Activated T-helper 2 cell treated with anti-CD3 and anti-CD28 coated beads, Interferon-gamma antibody, Interleukin-2, Interleukin-4, amounts not matched to agents 10 μg/mL and 5 μg/mL and 100 μg/mL, durations not matched to agents 14 hours and 24 hours and 36 hours (primary cell): ENCODE data around the gene ZNF723. TPM values are rescaled to one million over a fixed set of nuclear protein-coding genes. Genes with fewer than 3 reads are reported as not detected.
"Not testable (repeated sequence)": the region's sequence is repeated elsewhere in the genome, so short reads cannot be mapped to it uniquely, and the experiment has no call there.

ENCODE experiments used
- DNase-seq: peaks from one replicate; pipeline ENCODE4 v3.0.0; 2021; ENCODE audit warnings: low spot score
- H3K27ac Mint-ChIP-seq: one replicate; pipeline ENCODE4 v1.8.0; 2021; ENCODE audit warnings: mixed read lengths
- H3K27me3 Mint-ChIP-seq: one replicate; pipeline ENCODE4 v1.8.0; 2021; ENCODE audit warnings: low read depth, mixed read lengths
- H3K36me3 Mint-ChIP-seq: one replicate; pipeline ENCODE4 v1.8.0; 2021; ENCODE audit warnings: low read depth, mixed read lengths
- H3K4me1 Mint-ChIP-seq: one replicate; pipeline ENCODE4 v1.8.0; 2021; ENCODE audit warnings: low read depth, mixed read lengths
- H3K4me3 Mint-ChIP-seq: one replicate; pipeline ENCODE4 v1.8.0; 2021; ENCODE audit warnings: low read depth, mild to moderate bottlenecking, moderate library complexity, mixed read lengths
- H3K9me3 Mint-ChIP-seq: one replicate; pipeline ENCODE4 v1.8.0; 2021; ENCODE audit warnings: mixed read lengths
- intact Hi-C: fragments of 100-400 bp; cut with micrococcal nuclease; formaldehyde crosslinking; loops from one replicate; pipeline ENCODE4 v1.15.1; 2023
- total RNA-seq: library from RNA; stranded (reverse); gene quantifications from 2 replicates; pipeline ENCODE4 v1.2.3, GENCODE V29; 2022

Gene ZNF723
- total RNA-seq: not detected in 2 replicates

DNA sequence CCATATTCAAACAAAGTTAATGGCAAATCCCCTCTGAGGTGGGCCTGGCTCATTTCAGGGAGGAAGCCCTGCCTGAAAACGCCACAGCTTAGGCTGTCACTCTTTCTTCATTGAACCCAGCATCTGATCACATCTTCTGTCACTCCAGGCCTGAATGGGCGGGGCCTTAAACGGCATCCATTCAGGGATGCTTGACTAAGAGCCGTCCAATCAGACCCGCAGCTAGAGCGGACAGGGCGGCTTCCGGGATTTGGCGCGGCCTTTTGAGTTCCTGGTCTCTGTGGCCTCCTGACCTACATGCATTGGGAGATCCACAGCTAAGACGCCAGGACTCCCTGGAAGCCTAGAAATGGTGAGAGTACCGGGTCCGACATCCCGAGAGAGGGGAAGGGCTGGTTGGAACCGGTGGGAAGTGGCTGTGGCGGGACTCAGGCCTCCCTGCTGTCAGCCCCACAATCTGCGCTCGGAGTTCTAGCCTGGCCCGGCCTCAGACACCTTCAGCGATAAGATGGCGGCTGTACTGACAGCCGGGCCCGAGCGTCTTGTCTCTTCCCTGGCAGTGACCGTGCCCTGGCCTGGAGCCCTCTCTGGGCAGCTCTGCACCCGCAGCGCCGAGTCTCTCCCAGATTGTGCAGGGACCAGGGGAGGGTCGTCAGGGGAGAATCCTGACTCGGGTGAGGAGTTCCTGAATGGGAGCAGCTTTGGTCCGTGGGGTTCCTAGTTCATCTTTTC is at the start of gene ZNF723:
TSS of gene ZNF723 (plus strand) at position 261 of the 732 bp plus-strand sequence. CDS start at position 350, 89 bp downstream.
- Mint-ChIP-seq H3K9me3 (peaks cover 43% of the 10 kb centered on the region), H3K4me1 (no peaks in the 10 kb centered on the region), H3K27me3 (no peaks in the 10 kb centered on the region), H3K27ac (no peak within 1 kb of the TSS), H3K4me3 (no peak within 1 kb of the TSS), H3K36me3 (no peaks in the 10 kb centered on the region)
- intact Hi-C loops: no loop called here
- DNase-seq: no peak

GRCh38 chr19:22783651-22784410 is 48.3 kb upstream of the ZNF723 start, which contains the start of gene ZNF99:
ZNF99 (minus strand) TSS chr19:22784151; CDS start chr19:22784016, 135 bp downstream.
- no peak for DNase-seq
- Mint-ChIP-seq H3K27ac (no peak within 1 kb of the TSS), H3K9me3 (peaks cover 34% of the 10 kb centered on the region), H3K4me3 (no peak within 1 kb of the TSS), H3K36me3 (no peaks in the 10 kb centered on the region), H3K4me1 (no peaks in the 10 kb centered on the region), H3K27me3 (no peaks in the 10 kb centered on the region)
- intact Hi-C loops: no loop called here

DNA sequence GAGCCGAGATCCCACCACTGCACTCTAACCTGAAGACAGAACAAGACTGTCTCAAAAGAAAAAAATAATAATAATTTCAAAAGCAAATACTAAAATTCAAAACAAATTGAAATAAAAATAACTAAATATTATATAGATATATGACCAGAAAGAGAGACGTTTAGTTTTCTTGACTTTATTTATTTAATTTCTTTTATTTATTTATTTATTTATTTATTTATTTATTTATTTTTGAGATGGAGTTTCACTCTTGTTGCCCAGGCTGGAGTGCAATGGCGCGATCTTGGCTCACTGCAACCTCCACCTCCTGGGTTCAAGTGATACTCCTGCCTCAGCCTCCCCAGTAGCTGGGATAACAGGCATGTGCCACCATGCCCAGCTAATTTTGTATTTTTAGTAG is 39.2 kb upstream of the ZNF723 start:
- H3K4me1 Mint-ChIP-seq, H3K27ac Mint-ChIP-seq, intact Hi-C loops, H3K4me3 Mint-ChIP-seq, H3K36me3 Mint-ChIP-seq, DNase-seq, H3K27me3 Mint-ChIP-seq: not testable (repeated sequence)
- H3K9me3 Mint-ChIP-seq: peaks cover 52% of the 10 kb centered on the region

DNA sequence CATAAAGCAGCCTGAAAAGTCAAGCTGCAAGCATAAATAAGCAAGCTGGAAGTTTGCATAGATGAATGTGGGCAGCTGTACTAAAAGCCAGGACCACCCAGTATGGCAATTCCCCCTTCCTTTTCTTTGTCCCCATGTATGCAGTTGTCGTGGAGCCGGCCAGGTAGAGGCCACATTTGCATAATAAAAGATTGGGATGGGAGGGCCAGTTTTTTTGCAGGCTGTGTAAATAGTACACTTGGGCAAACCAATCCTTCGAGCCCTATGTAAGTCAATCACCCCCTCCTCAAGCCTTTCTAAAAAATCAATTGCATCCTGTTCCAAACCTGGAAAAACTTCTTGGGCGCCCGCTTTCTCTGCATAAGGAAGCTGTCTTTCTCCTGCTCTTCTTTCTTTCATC is 35.1 kb upstream of the ZNF723 start:
- Mint-ChIP-seq H3K4me3 (no peak overlapping the region), H3K27ac (no peak overlapping the region), H3K36me3 (no peaks in the 10 kb centered on the region), H3K27me3 (no peaks in the 10 kb centered on the region), H3K9me3 (peaks cover 64% of the 10 kb centered on the region), H3K4me1 (no peaks in the 10 kb centered on the region)
- intact Hi-C loops: no loop called here
- DNase-seq: no peak

DNA sequence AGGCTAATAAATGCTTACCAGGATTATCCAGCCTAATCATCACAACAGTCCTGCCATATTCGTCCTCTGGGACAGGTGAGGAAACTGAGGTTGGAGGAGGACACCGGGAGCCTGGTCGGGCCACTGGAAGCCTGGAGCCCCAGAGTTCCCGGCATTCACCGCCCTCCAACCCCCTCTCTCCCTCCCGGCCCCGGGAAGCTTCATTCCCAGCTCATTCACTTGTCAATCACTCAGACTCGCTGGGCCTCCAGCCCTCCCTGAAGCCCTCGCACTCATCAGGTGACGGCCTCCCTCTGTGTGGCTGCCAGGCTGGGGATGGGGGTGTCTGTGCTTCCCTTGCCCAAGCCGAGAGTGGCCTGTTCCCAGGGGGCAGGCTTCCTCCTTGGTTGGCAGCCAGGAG is 25.7 kb upstream of the ZNF723 start:
- H3K27me3 Mint-ChIP-seq: no peaks in the 10 kb centered on the region
- intact Hi-C loops: no loop called here
- H3K4me3 Mint-ChIP-seq: no peak overlapping the region
- DNase-seq: no peak
- H3K4me1 Mint-ChIP-seq: no peaks in the 10 kb centered on the region
- peaks cover 37% of the 10 kb centered on the region for H3K9me3 Mint-ChIP-seq
- H3K36me3 Mint-ChIP-seq: no peaks in the 10 kb centered on the region
- no peak overlapping the region for H3K27ac Mint-ChIP-seq

DNA sequence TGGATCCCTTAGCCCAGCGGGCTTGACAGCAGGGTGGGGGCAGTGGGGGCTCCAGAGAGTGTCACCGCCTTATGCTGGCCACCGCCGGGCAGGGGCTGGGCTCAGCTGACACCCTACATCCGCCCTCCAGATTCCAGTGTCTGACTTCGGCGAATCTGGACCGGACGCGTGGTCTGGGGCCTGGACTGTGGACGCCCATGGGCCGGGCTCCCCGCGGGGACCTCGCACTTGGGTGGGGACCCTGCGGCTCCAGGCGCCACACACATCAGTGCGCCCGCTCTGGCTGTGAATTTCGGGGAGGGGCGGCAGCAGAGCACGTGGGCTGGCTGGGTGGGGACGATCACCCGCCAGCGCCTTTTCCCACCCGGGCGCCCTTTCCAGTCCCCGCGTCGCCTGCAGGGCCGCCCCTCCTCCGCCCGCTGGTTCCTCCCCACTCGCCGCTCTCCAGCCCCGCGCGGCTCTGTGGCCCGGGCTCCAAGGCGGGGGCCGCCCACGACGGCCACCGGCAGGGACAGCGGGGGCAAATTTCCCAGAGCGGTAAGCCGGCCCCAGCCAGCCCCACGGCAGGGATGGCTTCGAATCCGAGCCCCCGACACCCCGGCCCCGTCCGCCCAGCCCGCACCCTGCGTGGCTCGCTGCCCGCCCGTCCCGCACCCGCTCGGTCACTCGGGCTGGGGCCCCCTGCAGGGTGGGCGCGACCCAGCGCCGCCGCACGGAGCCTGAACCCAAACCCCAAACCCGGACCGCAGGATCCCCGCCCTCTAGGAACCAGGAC is 24.8 kb upstream of the ZNF723 start:
- DNase-seq: no peak
- Mint-ChIP-seq H3K4me3 (no peak overlapping the region), H3K4me1 (no peaks in the 10 kb centered on the region), H3K36me3 (no peaks in the 10 kb centered on the region), H3K27me3 (no peaks in the 10 kb centered on the region), H3K27ac (no peak overlapping the region), H3K9me3 (peaks cover 41% of the 10 kb centered on the region)
- intact Hi-C loops: no loop called here

GRCh38 chr19:22814124-22814523 is 18.0 kb upstream of the ZNF723 start:
- intact Hi-C loops: no loop called here
- peaks cover 86% of the 10 kb centered on the region for H3K9me3 Mint-ChIP-seq
- no peak overlapping the region for H3K27ac Mint-ChIP-seq
- no peaks in the 10 kb centered on the region for H3K36me3 Mint-ChIP-seq
- no peaks in the 10 kb centered on the region for H3K4me1 Mint-ChIP-seq
- DNase-seq: no peak
- no peaks in the 10 kb centered on the region for H3K27me3 Mint-ChIP-seq
- H3K4me3 Mint-ChIP-seq: no peak overlapping the region

DNA sequence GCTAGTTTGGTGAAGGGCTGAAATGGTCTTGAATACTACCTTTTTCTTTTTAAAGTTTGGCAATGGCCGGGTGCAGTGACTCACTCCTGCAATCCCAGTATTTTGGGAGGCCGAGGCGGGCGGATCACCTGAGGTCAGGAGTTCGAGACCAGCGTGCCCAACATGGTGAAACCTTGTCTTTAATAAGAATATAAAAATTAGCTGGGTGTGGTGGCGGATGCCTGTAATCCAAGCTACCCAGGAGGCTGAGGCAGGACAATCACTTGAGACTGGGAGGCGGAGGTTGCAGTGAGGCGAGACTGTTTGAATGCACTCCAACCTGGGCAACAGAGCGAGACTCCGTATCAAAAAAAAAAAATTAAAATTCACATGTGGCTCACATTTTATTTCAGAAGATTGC is 880 bp upstream of the ZNF723 start:
- no peaks in the 10 kb centered on the region for H3K36me3 Mint-ChIP-seq
- H3K27ac Mint-ChIP-seq: no peak overlapping the region
- no peaks in the 10 kb centered on the region for H3K4me1 Mint-ChIP-seq
- peaks cover 45% of the 10 kb centered on the region for H3K9me3 Mint-ChIP-seq
- H3K4me3 Mint-ChIP-seq: no peak overlapping the region
- no peaks in the 10 kb centered on the region for H3K27me3 Mint-ChIP-seq
- no peak for DNase-seq
- intact Hi-C loops: no loop called here

DNA sequence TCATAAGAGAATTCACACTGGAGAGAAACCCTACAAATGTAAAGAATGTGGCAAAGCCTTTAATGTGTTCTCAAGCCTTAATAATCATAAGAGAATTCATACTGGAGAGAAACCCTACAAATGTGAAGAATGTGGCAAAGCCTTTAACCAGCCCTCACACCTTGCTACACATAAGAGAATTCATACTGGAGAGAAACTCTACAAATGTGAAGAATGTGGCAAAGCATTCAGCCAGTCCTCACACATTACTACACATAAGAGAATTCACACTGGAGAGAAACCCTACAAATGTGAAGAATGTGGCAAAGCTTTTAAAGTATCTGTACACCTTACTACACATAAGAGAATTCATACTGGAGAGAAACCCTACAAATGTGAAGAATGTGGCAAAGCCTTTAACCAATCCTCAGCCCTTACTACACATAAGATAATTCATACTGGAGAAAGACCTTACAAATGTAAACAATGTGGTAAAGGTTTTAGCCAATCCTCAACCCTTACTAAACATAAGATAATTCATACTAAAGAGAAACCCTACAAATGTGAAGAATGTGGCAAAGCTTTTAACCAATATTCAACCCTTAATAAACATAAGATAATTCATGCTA is 25.7 kb downstream of the ZNF723 start:
- DNase-seq, H3K4me1 Mint-ChIP-seq, H3K36me3 Mint-ChIP-seq, H3K27ac Mint-ChIP-seq, H3K27me3 Mint-ChIP-seq, H3K4me3 Mint-ChIP-seq, intact Hi-C loops: not testable (repeated sequence)
- H3K9me3 Mint-ChIP-seq: peaks cover 51% of the 10 kb centered on the region

DNA sequence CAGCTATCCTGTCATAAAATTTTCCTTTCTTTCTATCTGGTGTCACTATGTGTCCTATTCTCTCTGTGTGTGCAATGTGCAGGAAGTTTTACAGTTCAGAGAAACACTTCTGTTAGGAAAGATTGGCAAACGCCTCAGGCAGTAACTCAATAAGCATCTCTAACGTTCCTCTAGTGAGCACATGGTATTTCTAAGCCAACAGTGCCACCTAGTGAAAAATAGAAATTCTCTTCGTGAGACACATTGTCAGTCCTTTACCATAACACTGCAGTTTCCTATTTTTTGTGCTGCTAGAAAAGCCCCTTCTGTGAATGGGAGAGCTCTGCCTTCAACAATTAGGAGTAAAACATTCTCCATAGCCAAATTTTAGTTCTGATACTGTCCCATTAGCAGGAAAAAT is 50.7 kb downstream of the ZNF723 start:
- intact Hi-C loops: no loop called here
- H3K36me3 Mint-ChIP-seq: no peaks in the 10 kb centered on the region
- no peaks in the 10 kb centered on the region for H3K27me3 Mint-ChIP-seq
- H3K27ac Mint-ChIP-seq: no peak overlapping the region
- H3K4me1 Mint-ChIP-seq: no peaks in the 10 kb centered on the region
- no peak for DNase-seq
- H3K9me3 Mint-ChIP-seq: peaks cover 73% of the 10 kb centered on the region
- H3K4me3 Mint-ChIP-seq: no peak overlapping the region

GRCh38 chr19:22893855-22894270 is 61.8 kb downstream of the ZNF723 start:
- Mint-ChIP-seq H3K9me3 (peaks cover 58% of the 10 kb centered on the region), H3K27ac (no peak overlapping the region), H3K27me3 (no peaks in the 10 kb centered on the region), H3K36me3 (no peaks in the 10 kb centered on the region), H3K4me3 (no peak overlapping the region), H3K4me1 (no peaks in the 10 kb centered on the region)
- intact Hi-C loops: no loop called here
- no peak for DNase-seq

DNA sequence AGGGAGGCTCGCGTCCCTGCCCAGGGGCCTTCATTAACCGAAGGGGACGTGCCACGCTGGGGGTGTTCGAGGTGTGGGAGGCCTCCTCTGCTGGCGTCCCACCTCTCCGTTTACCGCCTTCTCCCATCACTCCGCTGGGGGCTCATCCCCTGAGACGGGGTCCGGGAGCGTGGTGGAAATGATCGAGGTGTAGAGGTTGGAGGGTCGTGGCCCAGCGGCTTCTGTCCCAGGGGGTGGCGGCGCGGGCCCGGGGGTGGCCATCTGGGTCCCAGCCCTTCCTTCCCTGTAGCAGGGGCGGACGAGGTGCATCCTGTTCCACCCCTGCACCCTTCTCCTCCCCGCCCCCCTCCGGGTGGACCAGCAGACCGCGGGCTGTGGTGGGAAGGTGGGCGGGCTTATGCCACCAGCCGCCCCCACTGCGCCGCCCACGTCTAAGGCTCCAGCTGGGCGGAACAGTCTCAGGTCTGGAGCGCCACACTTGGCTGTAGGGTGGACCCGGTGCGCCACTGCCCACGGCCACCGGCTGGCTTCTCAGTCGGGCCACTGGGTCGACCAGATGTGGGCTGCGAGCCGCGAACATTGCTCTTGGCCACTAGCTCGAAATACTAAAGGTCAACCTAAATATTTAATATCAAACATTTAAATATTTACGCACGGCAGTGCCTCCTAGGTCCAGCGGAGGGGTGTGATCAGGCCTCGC is 69.5 kb downstream of the ZNF723 start:
- intact Hi-C loops: no loop called here

More for the DNA sequence above, 69.5 kb downstream of the ZNF723 start:
- Mint-ChIP-seq H3K9me3 (peaks cover 72% of the 10 kb centered on the region), H3K4me1 (no peaks in the 10 kb centered on the region), H3K27me3 (no peaks in the 10 kb centered on the region), H3K36me3 (no peaks in the 10 kb centered on the region), H3K4me3 (no peak overlapping the region), H3K27ac (no peak overlapping the region)
- no peak for DNase-seq
